K562 (cell line): Measurements from ENCODE around the gene KRT6C. TPM values are rescaled to one million over a fixed set of nuclear protein-coding genes. Genes with fewer than 3 reads are reported as not detected.

Experiments used
- ATAC-seq: fragments of 200-7000 bp; cut with Tn5 transposase; 3 replicates; pipeline ENCODE4 v1.9.1; 2020; ENCODE audit warnings: moderate library complexity
- BruUV-seq: library from RNA; stranded (reverse); fragments of 400-500 nt; replicated peaks from 2 replicates; lab custom pipeline; 2021; lab: Mats Ljungman, UMichigan
- CTCF ChIA-PET: fragments of 300-600 bp; formaldehyde crosslinking; extraction: SDS; loops from one replicate; lab custom pipeline; 2021; ENCODE audit warnings: low intra/inter-chr PET ratio; lab: Yijun Ruan, JAX
- POLR2A ChIA-PET: fragments of 300-600, 350-650 bp; sonication (Branson Sonifier 250); formaldehyde crosslinking; extraction: SDS; loops from one replicate; lab custom pipeline; 2021; ENCODE audit warnings: antibody characterized with exemption, inconsistent platforms; lab: Yijun Ruan, JAX
- DNase-seq, 4 experiments: peaks; one replicate each; pipeline versions ENCODE4 v3.0.0 to v3.0.0-alpha.2; 2011 to 2018; ENCODE audit warnings: low spot score in 3 of 4, mixed read lengths in 3 of 4; ENCODE audit errors: extremely low read depth in 1 of 4
- FAIRE-seq: peaks from 2 replicates; lab custom pipeline; 2011; peaks lifted over from hg19 to GRCh38; lab: Jason Lieb, UNC
- H2AFZ ChIP-seq: 2 replicates; pipeline ENCODE4 v1.6.0; 2011; ENCODE audit warnings: low read depth, low read length, control low read depth, inconsistent platforms
- H3K27ac ChIP-seq: fragments of 200-600 bp; 3 replicates; pipeline ENCODE4 v1.8.0; 2011; ENCODE audit warnings: low read depth, mild to moderate bottlenecking, control low read depth, inconsistent platforms, low read length, moderate library complexity, mixed read lengths; ENCODE audit errors: extremely low read depth
- H3K27me3 ChIP-seq, 2 experiments: fragments of 300-600 bp in 1 of 2; 2 replicates in 1 of 2; 3 replicates in 1 of 2; pipeline versions ENCODE4 v1.6.0 to v1.8.0; 2011; ENCODE audit warnings: inconsistent platforms in 2 of 2, low read length in 2 of 2, mild to moderate bottlenecking in 1 of 2, mixed read lengths in 1 of 2, moderate library complexity in 1 of 2; ENCODE audit not compliant: control insufficient read depth in 2 of 2, insufficient read depth in 2 of 2
- H3K36me3 ChIP-seq: fragments of 300-600 bp; 3 replicates; pipeline ENCODE4 v1.8.0; 2011; ENCODE audit warnings: mild to moderate bottlenecking, low read length, inconsistent platforms; ENCODE audit not compliant: control insufficient read depth, insufficient read depth
- H3K4me1 ChIP-seq, 2 experiments: fragments of 200-600 bp in 1 of 2; replicated peaks in 1 of 2; 2 replicates in 1 of 2; 3 replicates in 1 of 2; pipeline versions ENCODE4 v1.5.1 to v1.8.0; 2011; ENCODE audit warnings: inconsistent platforms in 2 of 2, low read length in 2 of 2, mild to moderate bottlenecking in 1 of 2, mixed read lengths in 1 of 2, moderate library complexity in 1 of 2; ENCODE audit not compliant: control insufficient read depth in 2 of 2, insufficient read depth in 2 of 2
- H3K4me2 ChIP-seq: 2 replicates; pipeline ENCODE4 v1.6.1; 2011; ENCODE audit warnings: low read length, control low read depth, inconsistent platforms, mixed read lengths; ENCODE audit not compliant: insufficient read depth
- H3K4me3 ChIP-seq: fragments of 200-600 bp; sonication (generic), shearing (Covaris generic); 2 replicates; pipeline ENCODE4 v1.5.1; 2016; ENCODE audit warnings: control low read depth, inconsistent platforms
- H3K79me2 ChIP-seq: fragments of 200-600 bp; 3 replicates; pipeline ENCODE4 v1.8.0; 2011; ENCODE audit warnings: low read length, inconsistent platforms; ENCODE audit not compliant: control insufficient read depth, insufficient read depth
- H3K9ac ChIP-seq, 2 experiments: 2 replicates each; pipeline versions ENCODE4 v1.6.0 to v1.6.1; 2011; ENCODE audit warnings: low read depth in 2 of 2, low read length in 2 of 2, control low read depth in 1 of 2, inconsistent platforms in 1 of 2, mild to moderate bottlenecking in 1 of 2, mixed read lengths in 1 of 2; ENCODE audit not compliant: insufficient read depth in 1 of 2
- H3K9me1 ChIP-seq: one replicate; pipeline ENCODE4 v1.6.0; 2011; ENCODE audit warnings: inconsistent platforms, mild to moderate bottlenecking, low read length, moderate library complexity; ENCODE audit not compliant: control insufficient read depth, insufficient read depth
- H3K9me3 ChIP-seq: replicated peaks from 2 replicates; pipeline ENCODE4 v1.5.1; 2011; ENCODE audit warnings: low read depth, low read length, inconsistent platforms; ENCODE audit not compliant: control insufficient read depth, insufficient read depth
- H4K20me1 ChIP-seq: replicated peaks from 2 replicates; pipeline ENCODE4 v1.6.1; 2011; ENCODE audit warnings: low read length, inconsistent platforms, mixed read lengths; ENCODE audit not compliant: control insufficient read depth, insufficient read depth
- CREB3 ChIP-seq: fragments of 450-650 bp; conservative IDR thresholded peaks from 2 replicates; pipeline ENCODE4 v1.6.1; 2016; ENCODE audit warnings: missing genetic modification characterization, low read depth, mild to moderate bottlenecking, missing compliant biosample characterization, moderate library complexity
- ZNF77 ChIP-seq: fragments of 250-450 bp; sonication (Bioruptor Pico); IDR thresholded peaks from 2 replicates; pipeline ENCODE4 v1.5.0; 2020
- WGBS: fragments of 100-300 bp; shearing (Covaris generic); methylation state at CpG from one replicate; pipeline ENCODE4 v1.1.6; 2016; ENCODE audit warnings: low coverage, mixed read lengths; ENCODE audit not compliant: insufficient coverage; ENCODE audit errors: missing lambda C conversion rate; 5-methylcytosine and 5-hydroxymethylcytosine counted together
- in situ Hi-C: fragments of 300-500 bp; cut with MboI; formaldehyde crosslinking; loops from 4 replicates; pipeline ENCODE4 v1.15.0; 2018; ENCODE audit warnings: inconsistent platforms, mixed read lengths
- intact Hi-C: fragments of 100-400 bp; cut with micrococcal nuclease; formaldehyde crosslinking; loops from 2 replicates; pipeline ENCODE4 v1.14.2; 2022
- polyA plus RNA-seq, 8 experiments: library from polyadenylated mRNA; depleted of rRNA in 4 of 8; stranded (reverse) in 5 of 8; unstranded in 3 of 8; fragments of >200 nt; fragmentation: Nextera tagmentation in 2 of 8; fragmentation: Illumina TruSeq in 1 of 8; extraction: Ambion mirVana in 2 of 8; extraction: Trizol in 1 of 8; gene quantifications; 2 replicates each; pipeline versions ENCODE4 v1.2.1 to v1.2.3, GENCODE V29; 2011 to 2014; ENCODE audit warnings: inconsistent platforms in 1 of 8, missing spikeins in 1 of 8
- total RNA-seq, 7 experiments: library from RNA; depleted of rRNA in 6 of 7; stranded (reverse); fragments of >200 nt in 6 of 7; fragmentation: Illumina TruSeq in 2 of 7; extraction: Trizol in 2 of 7; gene quantifications; 2 replicates each; pipeline versions ENCODE4 v1.2.1 to v1.2.3, GENCODE V29; 2011 to 2021; ENCODE audit warnings: low replicate concordance in 1 of 7
- TF ChIP-seq, protein P1 (sequence below), 2 experiments: fragments of 200-800 bp in 1 of 2; sonication (Bioruptor generic) in 1 of 2; sonication (generic) in 1 of 2; formaldehyde crosslinking in 1 of 2; IDR thresholded peaks in 1 of 2; conservative IDR thresholded peaks in 1 of 2; 2 replicates each; pipeline versions ENCODE4 v1.5.0 to v1.6.1; 2016 to 2020; ENCODE audit warnings: missing compliant biosample characterization in 1 of 2, missing genetic modification characterization in 1 of 2, missing genetic modification reagents in 1 of 2

The KRT6C gene
- total and polyA plus RNA-seq, 9 of the 15 experiments (the other 6 are each of a cell fraction or from before 2014, with no cell fraction given): not detected

GRCh38 chr12:52499806-52500560 lies 26.4 kb upstream of the KRT6C start:
- in situ Hi-C loops (no loop called here), intact Hi-C loops (no loop called here)
- no peak overlapping the region for H3K9ac ChIP-seq
- no peak overlapping the region for H3K4me3 ChIP-seq
- H4K20me1 ChIP-seq: no peaks in the 10 kb centered on the region; the same call in 1 of the 2 replicates
- ChIA-PET POLR2A (interaction anchor here (0.6 to 1.0 kb wide), 3 partner anchors 21 to 350 kb away, joined by 3 to 5 read pairs (median 3); partner anchors contain the start of gene KRT5), CTCF (no interaction called here)
- WGBS: 0% methylated on average over 5 of the region's 5 CpGs
- H3K27ac ChIP-seq: no peak overlapping the region
- FAIRE-seq: no peak
- no peak for DNase-seq
- no peak for ATAC-seq
- no peaks in the 10 kb centered on the region for H3K9me3 ChIP-seq
- BruUV-seq: no TSS peak
- no peaks in the 10 kb centered on the region for H3K4me1 ChIP-seq
- H3K36me3 ChIP-seq: no peaks in the 10 kb centered on the region
- no peak overlapping the region for H2AFZ ChIP-seq
- TF ChIP-seq ZNF77 (no peak), CREB3 (tag) (no peak)
- TF ChIP-seq, protein P1, sequence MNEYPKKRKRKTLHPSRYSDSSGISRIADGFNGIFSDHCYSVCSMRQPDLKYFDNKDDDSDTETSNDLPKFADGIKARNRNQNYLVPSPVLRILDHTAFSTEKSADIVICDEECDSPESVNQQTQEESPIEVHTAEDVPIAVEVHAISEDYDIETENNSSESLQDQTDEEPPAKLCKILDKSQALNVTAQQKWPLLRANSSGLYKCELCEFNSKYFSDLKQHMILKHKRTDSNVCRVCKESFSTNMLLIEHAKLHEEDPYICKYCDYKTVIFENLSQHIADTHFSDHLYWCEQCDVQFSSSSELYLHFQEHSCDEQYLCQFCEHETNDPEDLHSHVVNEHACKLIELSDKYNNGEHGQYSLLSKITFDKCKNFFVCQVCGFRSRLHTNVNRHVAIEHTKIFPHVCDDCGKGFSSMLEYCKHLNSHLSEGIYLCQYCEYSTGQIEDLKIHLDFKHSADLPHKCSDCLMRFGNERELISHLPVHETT (CRISPR knock-in tag; conservative IDR thresholded peaks at IDR 0.05 in 1 of 2, IDR thresholded peaks at IDR 0.05 in 1 of 2): no peak
- H3K27me3 ChIP-seq: no peaks in the 10 kb centered on the region; a peak in 2 of 5 replicates
- H3K4me2 ChIP-seq: no peak overlapping the region
- H3K9me1 ChIP-seq: no peaks in the 10 kb centered on the region
- H3K79me2 ChIP-seq: no peaks in the 10 kb centered on the region
